Measurements from ENCODE around the gene CACNA1A. TPM values are rescaled to one million over a fixed set of nuclear protein-coding genes. Genes with fewer than 3 reads are reported as not detected.

The CACNA1A gene
- total and polyA plus RNA-seq, 2 of the 13 experiments (the other 11 are each of a cell fraction or from before 2014, with no cell fraction given), result not detected

DNA sequence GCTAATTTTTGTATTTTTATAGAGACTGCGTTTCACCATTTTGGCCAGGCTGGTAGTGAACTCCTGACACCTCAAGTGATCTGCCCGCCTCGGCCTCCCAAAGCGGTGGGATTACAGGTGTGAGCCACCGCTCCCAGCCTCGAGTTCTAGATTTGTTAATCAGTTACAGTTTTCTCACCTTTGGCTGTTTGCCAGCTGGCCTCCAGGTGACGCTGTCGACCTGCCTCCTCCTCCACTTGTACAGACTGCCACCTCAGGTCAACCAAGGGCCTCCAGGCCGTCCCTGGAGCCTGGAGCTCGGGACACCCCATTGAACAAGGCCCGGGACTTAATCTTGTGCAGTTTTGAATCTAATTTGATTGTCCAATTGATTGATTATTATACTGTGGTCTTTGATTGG, 310.6 kb downstream of the CACNA1A start (continued):
- TF ChIP-seq, protein P1, sequence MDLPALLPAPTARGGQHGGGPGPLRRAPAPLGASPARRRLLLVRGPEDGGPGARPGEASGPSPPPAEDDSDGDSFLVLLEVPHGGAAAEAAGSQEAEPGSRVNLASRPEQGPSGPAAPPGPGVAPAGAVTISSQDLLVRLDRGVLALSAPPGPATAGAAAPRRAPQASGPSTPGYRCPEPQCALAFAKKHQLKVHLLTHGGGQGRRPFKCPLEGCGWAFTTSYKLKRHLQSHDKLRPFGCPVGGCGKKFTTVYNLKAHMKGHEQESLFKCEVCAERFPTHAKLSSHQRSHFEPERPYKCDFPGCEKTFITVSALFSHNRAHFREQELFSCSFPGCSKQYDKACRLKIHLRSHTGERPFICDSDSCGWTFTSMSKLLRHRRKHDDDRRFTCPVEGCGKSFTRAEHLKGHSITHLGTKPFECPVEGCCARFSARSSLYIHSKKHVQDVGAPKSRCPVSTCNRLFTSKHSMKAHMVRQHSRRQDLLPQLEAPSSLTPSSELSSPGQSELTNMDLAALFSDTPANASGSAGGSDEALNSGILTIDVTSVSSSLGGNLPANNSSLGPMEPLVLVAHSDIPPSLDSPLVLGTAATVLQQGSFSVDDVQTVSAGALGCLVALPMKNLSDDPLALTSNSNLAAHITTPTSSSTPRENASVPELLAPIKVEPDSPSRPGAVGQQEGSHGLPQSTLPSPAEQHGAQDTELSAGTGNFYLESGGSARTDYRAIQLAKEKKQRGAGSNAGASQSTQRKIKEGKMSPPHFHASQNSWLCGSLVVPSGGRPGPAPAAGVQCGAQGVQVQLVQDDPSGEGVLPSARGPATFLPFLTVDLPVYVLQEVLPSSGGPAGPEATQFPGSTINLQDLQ (CRISPR knock-in tag; IDR thresholded peaks at IDR 0.05), result no peak
- TF ChIP-seq SP2 (CRISPR knock-in tag; IDR thresholded peaks at IDR 0.05) (no peak), ZNF674 (CRISPR knock-in tag; IDR thresholded peaks at IDR 0.05; ENCODE audit: low read depth) (no peak), DNMT1 (CRISPR knock-in tag; IDR thresholded peaks at IDR 0.05) (no peak), ZNF121 (CRISPR knock-in tag; IDR thresholded peaks at IDR 0.05) (no peak), KDM5B (CRISPR knock-in tag; IDR thresholded peaks at IDR 0.05; ENCODE audit: borderline replicate concordance) (no peak), ZNF747 (CRISPR knock-in tag; IDR thresholded peaks at IDR 0.05; ENCODE audit: borderline replicate concordance) (no peak), ZIK1 (CRISPR knock-in tag; IDR thresholded peaks at IDR 0.05; ENCODE audit: borderline replicate concordance, low read depth) (no peak), YEATS4 (CRISPR knock-in tag; IDR thresholded peaks at IDR 0.05; ENCODE audit: borderline replicate concordance) (no peak), ZNF788 (CRISPR knock-in tag; IDR thresholded peaks at IDR 0.05; ENCODE audit: borderline replicate concordance) (no peak), RORA (CRISPR knock-in tag; IDR thresholded peaks at IDR 0.05) (no peak), ZFP36L2 (CRISPR knock-in tag; IDR thresholded peaks at IDR 0.05) (no peak), ZNF205 (CRISPR knock-in tag; IDR thresholded peaks at IDR 0.05) (no peak), ZNF484 (CRISPR knock-in tag; IDR thresholded peaks at IDR 0.05; ENCODE audit: borderline replicate concordance, low read depth) (no peak), ZBTB21 (CRISPR knock-in tag; IDR thresholded peaks at IDR 0.05) (no peak)
- TF ChIP-seq, protein P2, sequence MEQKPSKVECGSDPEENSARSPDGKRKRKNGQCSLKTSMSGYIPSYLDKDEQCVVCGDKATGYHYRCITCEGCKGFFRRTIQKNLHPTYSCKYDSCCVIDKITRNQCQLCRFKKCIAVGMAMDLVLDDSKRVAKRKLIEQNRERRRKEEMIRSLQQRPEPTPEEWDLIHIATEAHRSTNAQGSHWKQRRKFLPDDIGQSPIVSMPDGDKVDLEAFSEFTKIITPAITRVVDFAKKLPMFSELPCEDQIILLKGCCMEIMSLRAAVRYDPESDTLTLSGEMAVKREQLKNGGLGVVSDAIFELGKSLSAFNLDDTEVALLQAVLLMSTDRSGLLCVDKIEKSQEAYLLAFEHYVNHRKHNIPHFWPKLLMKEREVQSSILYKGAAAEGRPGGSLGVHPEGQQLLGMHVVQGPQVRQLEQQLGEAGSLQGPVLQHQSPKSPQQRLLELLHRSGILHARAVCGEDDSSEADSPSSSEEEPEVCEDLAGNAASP (CRISPR knock-in tag; IDR thresholded peaks at IDR 0.05; ENCODE audit: borderline replicate concordance), result peak; percentile 84; the same call in 1 of the 2 replicates
- TF ChIP-seq, protein P3, sequence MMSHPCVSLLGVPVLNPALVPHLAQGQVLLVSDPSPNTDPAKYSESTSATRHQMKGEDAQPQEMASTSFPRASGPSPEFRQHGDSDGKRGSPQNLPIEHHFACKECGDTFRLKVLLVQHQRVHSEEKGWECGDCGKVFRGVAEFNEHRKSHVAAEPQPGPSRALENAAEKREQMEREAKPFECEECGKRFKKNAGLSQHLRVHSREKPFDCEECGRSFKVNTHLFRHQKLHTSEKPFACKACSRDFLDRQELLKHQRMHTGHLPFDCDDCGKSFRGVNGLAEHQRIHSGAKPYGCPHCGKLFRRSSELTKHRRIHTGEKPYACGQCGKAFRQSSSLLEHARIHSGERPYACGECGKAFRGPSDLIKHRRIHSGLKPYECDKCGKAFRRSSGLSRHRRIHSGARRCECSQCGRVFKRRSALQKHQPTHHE (CRISPR knock-in tag; IDR thresholded peaks at IDR 0.05; ENCODE audit: borderline replicate concordance), result no peak
- TF ChIP-seq, protein P4, sequence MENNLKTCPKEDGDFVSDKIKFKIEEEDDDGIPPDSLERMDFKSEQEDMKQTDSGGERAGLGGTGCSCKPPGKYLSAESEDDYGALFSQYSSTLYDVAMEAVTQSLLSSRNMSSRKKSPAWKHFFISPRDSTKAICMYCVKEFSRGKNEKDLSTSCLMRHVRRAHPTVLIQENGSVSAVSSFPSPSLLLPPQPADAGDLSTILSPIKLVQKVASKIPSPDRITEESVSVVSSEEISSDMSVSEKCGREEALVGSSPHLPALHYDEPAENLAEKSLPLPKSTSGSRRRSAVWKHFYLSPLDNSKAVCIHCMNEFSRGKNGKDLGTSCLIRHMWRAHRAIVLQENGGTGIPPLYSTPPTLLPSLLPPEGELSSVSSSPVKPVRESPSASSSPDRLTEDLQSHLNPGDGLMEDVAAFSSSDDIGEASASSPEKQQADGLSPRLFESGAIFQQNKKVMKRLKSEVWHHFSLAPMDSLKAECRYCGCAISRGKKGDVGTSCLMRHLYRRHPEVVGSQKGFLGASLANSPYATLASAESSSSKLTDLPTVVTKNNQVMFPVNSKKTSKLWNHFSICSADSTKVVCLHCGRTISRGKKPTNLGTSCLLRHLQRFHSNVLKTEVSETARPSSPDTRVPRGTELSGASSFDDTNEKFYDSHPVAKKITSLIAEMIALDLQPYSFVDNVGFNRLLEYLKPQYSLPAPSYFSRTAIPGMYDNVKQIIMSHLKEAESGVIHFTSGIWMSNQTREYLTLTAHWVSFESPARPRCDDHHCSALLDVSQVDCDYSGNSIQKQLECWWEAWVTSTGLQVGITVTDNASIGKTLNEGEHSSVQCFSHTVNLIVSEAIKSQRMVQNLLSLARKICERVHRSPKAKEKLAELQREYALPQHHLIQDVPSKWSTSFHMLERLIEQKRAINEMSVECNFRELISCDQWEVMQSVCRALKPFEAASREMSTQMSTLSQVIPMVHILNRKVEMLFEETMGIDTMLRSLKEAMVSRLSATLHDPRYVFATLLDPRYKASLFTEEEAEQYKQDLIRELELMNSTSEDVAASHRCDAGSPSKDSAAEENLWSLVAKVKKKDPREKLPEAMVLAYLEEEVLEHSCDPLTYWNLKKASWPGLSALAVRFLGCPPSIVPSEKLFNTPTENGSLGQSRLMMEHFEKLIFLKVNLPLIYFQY (CRISPR knock-in tag; IDR thresholded peaks at IDR 0.05; ENCODE audit: borderline replicate concordance), result no peak
- TF ChIP-seq, protein P5, sequence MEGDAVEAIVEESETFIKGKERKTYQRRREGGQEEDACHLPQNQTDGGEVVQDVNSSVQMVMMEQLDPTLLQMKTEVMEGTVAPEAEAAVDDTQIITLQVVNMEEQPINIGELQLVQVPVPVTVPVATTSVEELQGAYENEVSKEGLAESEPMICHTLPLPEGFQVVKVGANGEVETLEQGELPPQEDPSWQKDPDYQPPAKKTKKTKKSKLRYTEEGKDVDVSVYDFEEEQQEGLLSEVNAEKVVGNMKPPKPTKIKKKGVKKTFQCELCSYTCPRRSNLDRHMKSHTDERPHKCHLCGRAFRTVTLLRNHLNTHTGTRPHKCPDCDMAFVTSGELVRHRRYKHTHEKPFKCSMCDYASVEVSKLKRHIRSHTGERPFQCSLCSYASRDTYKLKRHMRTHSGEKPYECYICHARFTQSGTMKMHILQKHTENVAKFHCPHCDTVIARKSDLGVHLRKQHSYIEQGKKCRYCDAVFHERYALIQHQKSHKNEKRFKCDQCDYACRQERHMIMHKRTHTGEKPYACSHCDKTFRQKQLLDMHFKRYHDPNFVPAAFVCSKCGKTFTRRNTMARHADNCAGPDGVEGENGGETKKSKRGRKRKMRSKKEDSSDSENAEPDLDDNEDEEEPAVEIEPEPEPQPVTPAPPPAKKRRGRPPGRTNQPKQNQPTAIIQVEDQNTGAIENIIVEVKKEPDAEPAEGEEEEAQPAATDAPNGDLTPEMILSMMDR (CRISPR knock-in tag; IDR thresholded peaks at IDR 0.05), result peak; percentile 88

All from HepG2 (cell line).